HUES6 (cell line): Measurements from ENCODE around the gene WASF2.

Experiments
- H3K27ac ChIP-seq: 2 replicates; pipeline ENCODE4 v1.7.0; 2013; ENCODE audit warnings: low read depth, mild to moderate bottlenecking, low read length, inconsistent platforms
- H3K27me3 ChIP-seq: 2 replicates; pipeline ENCODE4 v1.6.1; 2013; ENCODE audit warnings: low read length; ENCODE audit not compliant: control insufficient read depth, insufficient read depth
- H3K36me3 ChIP-seq: 2 replicates; pipeline ENCODE4 v1.6.1; 2013; ENCODE audit warnings: low read length; ENCODE audit not compliant: control insufficient read depth, insufficient read depth
- H3K4me1 ChIP-seq: 2 replicates; pipeline ENCODE4 v1.6.1; 2013; ENCODE audit warnings: low read length; ENCODE audit not compliant: control insufficient read depth, insufficient read depth
- H3K4me3 ChIP-seq: 2 replicates; pipeline ENCODE4 v1.5.1; 2013; ENCODE audit warnings: low read depth, low read length
- H3K9ac ChIP-seq: one replicate; pipeline ENCODE4 v1.6.1; 2013; ENCODE audit warnings: mild to moderate bottlenecking, low read length
- H3K9me3 ChIP-seq: 2 replicates; pipeline ENCODE4 v1.6.1; 2013; ENCODE audit warnings: low read depth, low read length; ENCODE audit not compliant: control insufficient read depth, insufficient read depth

WASF2 gene

DNA sequence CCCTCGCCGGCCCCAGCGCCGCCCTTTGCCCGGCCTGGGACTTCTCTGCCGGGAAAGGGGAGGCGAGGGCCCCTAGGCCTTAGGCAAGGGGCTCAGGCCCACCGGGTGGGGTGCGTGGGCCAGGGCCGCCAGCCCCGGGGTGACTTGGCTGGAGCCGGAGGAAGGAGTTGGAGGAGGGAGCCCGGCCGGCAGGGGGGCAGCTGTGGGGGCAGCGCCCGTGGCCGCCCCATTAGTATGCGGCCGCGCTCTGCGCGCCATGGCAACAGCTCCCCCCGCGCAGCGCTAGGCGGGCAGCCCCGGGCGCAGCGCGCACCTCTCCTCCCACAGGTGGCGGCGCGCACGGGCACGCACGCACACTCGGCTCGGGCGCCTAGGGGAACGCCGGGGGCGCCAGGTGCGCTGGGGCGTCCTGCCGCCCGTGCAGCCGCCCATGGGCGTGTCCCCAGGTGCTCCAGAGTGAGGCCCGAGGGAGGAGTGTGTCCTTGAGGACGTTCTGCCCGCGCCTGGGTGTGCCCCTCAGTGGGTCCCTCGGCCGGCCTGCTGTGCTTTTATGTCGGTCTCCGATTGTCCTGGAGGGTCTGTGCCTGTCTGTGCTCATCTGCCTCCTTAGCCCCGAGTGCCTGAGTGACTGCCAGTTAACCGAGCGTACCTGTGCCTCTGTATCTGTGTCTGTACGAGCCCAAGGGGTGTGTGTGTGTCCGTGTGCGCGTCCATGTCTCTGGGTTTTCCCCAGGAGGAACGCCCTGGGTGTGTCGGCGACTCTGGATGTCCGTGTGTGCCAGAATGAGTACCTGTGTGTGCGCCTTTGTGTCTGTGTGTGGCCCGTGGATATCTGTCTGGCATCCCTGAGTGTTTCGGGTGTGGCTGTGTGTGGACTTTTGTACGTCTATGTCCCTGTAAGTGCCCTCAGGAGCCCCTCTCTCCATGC lies 38.2 kb upstream of the WASF2 start:
- no peaks in the 10 kb centered on the region for H3K27me3 ChIP-seq
- H3K9ac ChIP-seq = peak overlapping the region; percentile 71
- no peaks in the 10 kb centered on the region for H3K36me3 ChIP-seq
- no peaks in the 10 kb centered on the region for H3K9me3 ChIP-seq
- H3K27ac ChIP-seq = no peak overlapping the region
- H3K4me1 ChIP-seq = peaks cover 53% of the 10 kb centered on the region
- peak overlapping the region; percentile 63 for H3K4me3 ChIP-seq

DNA sequence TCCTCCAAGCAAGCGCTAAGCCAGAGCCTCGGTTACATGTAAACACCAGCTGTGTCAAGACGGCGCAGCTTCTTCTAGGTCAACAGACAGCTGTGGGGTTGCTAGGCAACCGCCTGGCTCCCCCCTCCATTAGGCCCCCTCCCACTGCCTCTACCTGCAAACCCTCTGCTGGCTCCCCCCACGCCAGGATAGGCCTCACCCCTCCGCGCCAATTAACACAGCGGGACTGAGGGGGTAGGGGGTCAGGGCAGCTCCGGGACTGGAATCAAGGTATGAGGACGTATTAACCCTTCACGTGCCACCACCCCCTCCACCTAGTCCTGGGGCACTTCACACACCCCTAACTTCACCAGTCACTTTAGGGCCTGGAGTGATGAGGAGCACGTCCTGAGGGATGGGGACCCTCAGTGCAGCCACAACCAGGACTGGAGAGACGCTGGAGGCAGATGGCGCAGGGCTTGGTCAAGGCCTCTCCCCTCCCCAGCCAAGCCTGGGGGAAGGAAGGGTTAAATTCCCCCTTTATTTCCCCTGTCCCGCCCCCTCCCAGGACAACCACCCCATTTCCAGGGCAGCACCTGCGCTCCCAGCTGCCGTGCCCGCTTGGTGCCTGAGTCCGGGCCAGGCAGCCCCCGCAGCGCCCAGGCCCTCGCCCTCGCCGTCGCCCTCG lies 37.4 kb upstream of the WASF2 start:
- Histone ChIP-seq H3K27ac (no peak overlapping the region), H3K36me3 (no peaks in the 10 kb centered on the region), H3K9ac (peak overlapping the region; percentile 18), H3K4me1 (peaks cover 60% of the 10 kb centered on the region), H3K27me3 (no peaks in the 10 kb centered on the region), H3K9me3 (no peaks in the 10 kb centered on the region), H3K4me3 (peak overlapping the region; percentile 63)

- H3K4me3 ChIP-seq = peak overlapping the region; percentile 63
- peaks cover 67% of the 10 kb centered on the region for H3K4me1 ChIP-seq
- no peak overlapping the region for H3K27ac ChIP-seq
- H3K9ac ChIP-seq = no peak overlapping the region
- H3K9me3 ChIP-seq = no peaks in the 10 kb centered on the region
- H3K36me3 ChIP-seq = no peaks in the 10 kb centered on the region
- H3K27me3 ChIP-seq = no peaks in the 10 kb centered on the region
Observed at GRCh38 chr1:27526569-27527222, 36.7 kb upstream of the WASF2 start.

GRCh38 chr1:27525296-27526272 lies 35.6 kb upstream of the WASF2 start:
- Histone ChIP-seq H3K27me3 (no peaks in the 10 kb centered on the region), H3K9me3 (no peaks in the 10 kb centered on the region), H3K9ac (peak overlapping the region; percentile 49), H3K4me1 (peaks cover 69% of the 10 kb centered on the region), H3K36me3 (no peaks in the 10 kb centered on the region), H3K4me3 (peak overlapping the region; percentile 26; the same call in 1 of the 2 replicates), H3K27ac (0 out of 2 replicates have a peak overlapping the region, but pooled peaks have one; percentile 7)

GRCh38 chr1:27523337-27524020 lies 33.5 kb upstream of the WASF2 start:
- Histone ChIP-seq H3K36me3 (no peaks in the 10 kb centered on the region), H3K27ac (no peak overlapping the region), H3K9ac (no peak overlapping the region), H3K9me3 (no peaks in the 10 kb centered on the region), H3K4me3 (no peak overlapping the region), H3K27me3 (no peaks in the 10 kb centered on the region), H3K4me1 (peaks cover 74% of the 10 kb centered on the region)

- peak overlapping the region; percentile 16 for H3K9ac ChIP-seq
- H3K27ac ChIP-seq = no peak overlapping the region
- peaks cover 78% of the 10 kb centered on the region for H3K4me1 ChIP-seq
- no peaks in the 10 kb centered on the region for H3K9me3 ChIP-seq
- H3K4me3 ChIP-seq = no peak overlapping the region
- H3K36me3 ChIP-seq = no peaks in the 10 kb centered on the region
- H3K27me3 ChIP-seq = no peaks in the 10 kb centered on the region
Observed at GRCh38 chr1:27522432-27523336, 32.7 kb upstream of the WASF2 start.

DNA sequence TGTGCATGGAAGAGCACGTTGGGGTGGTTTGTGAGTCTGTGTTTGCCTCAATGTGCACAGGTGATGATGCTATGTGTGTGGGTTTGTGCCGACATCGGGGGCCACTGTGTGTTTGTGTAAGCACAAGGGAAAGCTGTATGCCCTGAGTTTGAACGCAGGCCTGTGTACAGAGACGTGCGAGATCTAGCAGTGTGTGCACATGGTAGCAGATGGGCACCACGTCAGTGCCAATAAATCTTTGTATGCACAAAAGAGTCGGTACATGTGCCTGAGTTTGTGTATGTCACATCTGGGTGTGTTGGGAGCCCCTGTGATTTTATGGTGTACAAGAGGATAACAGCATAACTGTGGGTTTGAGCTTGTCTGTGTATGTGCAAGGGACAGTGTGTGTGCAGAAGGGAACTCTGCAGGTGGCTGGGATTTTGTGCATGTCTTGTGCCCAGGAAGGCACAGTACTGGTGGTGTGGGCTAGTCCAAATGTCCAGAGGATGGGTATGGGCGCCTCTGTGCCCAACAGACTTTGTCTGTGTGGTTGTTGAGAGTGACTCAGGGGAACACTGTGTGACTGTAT lies 32.0 kb upstream of the WASF2 start:
- Histone ChIP-seq H3K36me3 (no peaks in the 10 kb centered on the region), H3K9ac (no peak overlapping the region), H3K4me1 (peaks cover 74% of the 10 kb centered on the region), H3K9me3 (no peaks in the 10 kb centered on the region), H3K4me3 (no peak overlapping the region), H3K27ac (no peak overlapping the region), H3K27me3 (no peaks in the 10 kb centered on the region)

DNA sequence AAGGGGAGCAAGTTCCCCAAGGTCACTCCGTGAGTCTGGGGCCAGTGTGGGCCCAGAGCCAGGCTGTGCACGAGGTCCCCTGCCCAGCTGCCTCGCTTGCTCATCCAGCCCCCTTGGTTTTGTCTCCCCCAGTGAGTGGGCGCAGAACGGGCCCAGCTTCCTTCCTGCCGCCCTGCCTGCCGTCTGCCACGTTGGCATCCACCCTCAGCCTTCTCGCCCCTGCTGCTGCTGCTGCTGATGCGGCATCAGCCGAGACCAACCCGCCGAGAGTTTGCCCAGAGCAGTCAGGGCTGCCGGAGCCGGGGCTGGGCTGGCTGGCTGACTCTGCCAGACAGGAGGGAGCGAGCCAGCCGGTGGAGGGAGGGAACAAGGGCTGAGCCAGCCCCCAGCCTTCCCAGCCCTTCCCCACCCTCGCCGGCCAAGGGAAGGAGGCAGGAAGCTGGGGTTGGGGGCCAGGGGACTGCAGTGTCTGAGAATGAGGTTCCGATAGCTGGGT lies 31.4 kb upstream of the WASF2 start:
- Histone ChIP-seq H3K36me3 (no peaks in the 10 kb centered on the region), H3K9ac (no peak overlapping the region), H3K27me3 (no peaks in the 10 kb centered on the region), H3K4me1 (peaks cover 68% of the 10 kb centered on the region), H3K9me3 (no peaks in the 10 kb centered on the region), H3K27ac (no peak overlapping the region), H3K4me3 (no peak overlapping the region)

GRCh38 chr1:27520651-27521050 lies 30.7 kb upstream of the WASF2 start:
- H3K9me3 ChIP-seq = no peaks in the 10 kb centered on the region
- H3K27me3 ChIP-seq = no peaks in the 10 kb centered on the region
- peaks cover 61% of the 10 kb centered on the region for H3K4me1 ChIP-seq
- H3K27ac ChIP-seq = no peak overlapping the region
- H3K9ac ChIP-seq = no peak overlapping the region
- no peak overlapping the region for H3K4me3 ChIP-seq
- no peaks in the 10 kb centered on the region for H3K36me3 ChIP-seq
